Testis (tissue), 3 donors: ENCODE data around the gene IL6. TPM values are rescaled to one million over a fixed set of nuclear protein-coding genes. Genes with fewer than 3 reads are reported as not detected.
"Not testable (repeated sequence)": the region's sequence is repeated elsewhere in the genome, so short reads cannot be mapped to it uniquely, and the experiment has no call there.

ENCODE experiments used
- DNase-seq: peaks from one replicate; pipeline ENCODE4 v3.0.0-alpha.2; 2019
- H3K27ac ChIP-seq, 2 donors: fragments of 200-600 bp; sonication (generic); one replicate each; pipeline ENCODE4 v1.5.1; 2019
- H3K27me3 ChIP-seq: fragments of 200-600 bp; sonication (generic); one replicate; pipeline ENCODE4 v1.5.1; 2019
- H3K36me3 ChIP-seq: fragments of 200-600 bp; sonication (generic); one replicate; pipeline ENCODE4 v1.5.1; 2017; ENCODE audit warnings: low read depth; ENCODE audit errors: missing control alignments
- H3K4me1 ChIP-seq: fragments of 200-600 bp; sonication (generic); one replicate; pipeline ENCODE4 v1.5.1; 2019
- H3K4me3 ChIP-seq, 2 donors: fragments of 200-600 bp; sonication (generic); one replicate each; pipeline ENCODE4 v1.5.1; 2017 to 2019
- H3K9me3 ChIP-seq: fragments of 200-600 bp; sonication (generic); one replicate; pipeline ENCODE4 v1.5.1; 2017
- CTCF ChIP-seq, 3 experiments: fragments of 450-650 bp in 2 of 3; fragments of 200-600 bp in 1 of 3; sonication (generic) in 1 of 3; IDR thresholded peaks; one replicate each; pipeline ENCODE4 v1.5.1; 2016 to 2019; ENCODE audit warnings: antibody characterized with exemption in 3 of 3, mild to moderate bottlenecking in 2 of 3, moderate library complexity in 1 of 3
- POLR2A ChIP-seq: fragments of 450-650 bp; IDR thresholded peaks from one replicate; pipeline ENCODE4 v1.6.1; 2017; ENCODE audit warnings: antibody characterized with exemption, mild to moderate bottlenecking, moderate library complexity
- WGBS, 2 donors: methylation state at CpG; one replicate each; pipeline ENCODE4 v1.1.5; 2018; 5-methylcytosine and 5-hydroxymethylcytosine counted together
- intact Hi-C: fragments of 100-400 bp; cut with DNase I; formaldehyde crosslinking; loops from one replicate; pipeline ENCODE4 v1.15.1; 2023; ENCODE audit warnings: low total_unique reads
- polyA plus RNA-seq: library from polyadenylated mRNA; stranded (reverse); fragments of 350-450 nt; fragmentation: Illumina TruSeq; extraction: RNeasy Lipid Tissue Mini Kit (QIAGEN cat#74804); gene quantifications from one replicate; pipeline ENCODE4 v1.2.3, GENCODE V29; 2014; ENCODE audit warnings: low read depth, low replicate concordance; ENCODE audit not compliant: insufficient read depth
- total RNA-seq, 2 donors: library from RNA; depleted of rRNA; stranded (reverse); fragments of >200 nt; gene quantifications; one replicate each; pipeline ENCODE4 v1.2.3, GENCODE V29; 2016

IL6 gene
- total and polyA plus RNA-seq, 3 donors from 2014 or later, result 0.47 TPM; not detected in 2

- H3K27ac ChIP-seq, H3K36me3 ChIP-seq, H3K27me3 ChIP-seq, H3K4me3 ChIP-seq, intact Hi-C loops, H3K4me1 ChIP-seq, H3K9me3 ChIP-seq, DNase-seq: not testable (repeated sequence)
- WGBS, 2 donors, result 91 to 96% methylated on average over 7 of the region's 7 CpGs
Measured at GRCh38 chr7:22705874-22706273, 21.1 kb upstream of the IL6 start.

- 93 to 95% methylated on average over 6 of the region's 6 CpGs for WGBS, 2 donors
- H3K27me3 ChIP-seq, H3K27ac ChIP-seq, H3K36me3 ChIP-seq, intact Hi-C loops, H3K9me3 ChIP-seq, H3K4me1 ChIP-seq, DNase-seq, H3K4me3 ChIP-seq: not testable (repeated sequence)
Measured at GRCh38 chr7:22707026-22707691, 19.8 kb upstream of the IL6 start.

GRCh38 chr7:22708214-22708613 lies 18.8 kb upstream of the IL6 start:
- H3K4me3 ChIP-seq, H3K4me1 ChIP-seq, H3K36me3 ChIP-seq, DNase-seq, H3K9me3 ChIP-seq, H3K27ac ChIP-seq, intact Hi-C loops, H3K27me3 ChIP-seq: not testable (repeated sequence)
- 93 to 97% methylated on average over 4 of the region's 4 CpGs for WGBS, 2 donors

- H3K4me3 ChIP-seq, DNase-seq, H3K27me3 ChIP-seq, H3K4me1 ChIP-seq, H3K9me3 ChIP-seq, H3K27ac ChIP-seq, intact Hi-C loops, H3K36me3 ChIP-seq: not testable (repeated sequence)
- WGBS, 2 donors, result 91 to 95% methylated on average over 9 of the region's 9 CpGs
Measured at GRCh38 chr7:22708677-22709061, 18.3 kb upstream of the IL6 start.

GRCh38 chr7:22709062-22709829 lies 17.8 kb upstream of the IL6 start:
- WGBS, 2 donors, result 77 to 88% methylated on average over 11 to 12 of the region's 14 CpGs

GRCh38 chr7:22709857-22710256 lies 17.1 kb upstream of the IL6 start:
- Histone ChIP-seq H3K4me1 (no peaks in the 10 kb centered on the region), H3K9me3 (no peaks in the 10 kb centered on the region), H3K27me3 (no peaks in the 10 kb centered on the region), H3K27ac (no peak overlapping the region), H3K4me3 (no peak overlapping the region), H3K36me3 (no peaks in the 10 kb centered on the region)
- TF ChIP-seq POLR2A (no peak), CTCF (IDR thresholded peaks at IDR 0.05) (no peak)
- WGBS, 2 donors, result 87 to 95% methylated on average over 4 of the region's 4 CpGs
- DNase-seq, result no peak
- intact Hi-C loops, result no loop called here

More at GRCh38 chr7:22709062-22709829, 17.8 kb upstream of the IL6 start:
- H3K27ac ChIP-seq, DNase-seq, H3K9me3 ChIP-seq, intact Hi-C loops, H3K4me1 ChIP-seq, H3K27me3 ChIP-seq, H3K4me3 ChIP-seq, H3K36me3 ChIP-seq: not testable (repeated sequence)

- Histone ChIP-seq H3K27ac (no peak overlapping the region), H3K36me3 (no peaks in the 10 kb centered on the region), H3K4me3 (no peak overlapping the region), H3K4me1 (no peaks in the 10 kb centered on the region), H3K9me3 (no peaks in the 10 kb centered on the region), H3K27me3 (no peaks in the 10 kb centered on the region)
- DNase-seq, result no peak
- intact Hi-C loops, result no loop called here
- WGBS, 2 donors, result 79 to 88% methylated on average over 1 of the region's 1 CpG
- no peak for TF ChIP-seq POLR2A
- no peak for TF ChIP-seq CTCF (IDR thresholded peaks at IDR 0.05)
Measured at GRCh38 chr7:22712999-22713398, 14.0 kb upstream of the IL6 start.
